Ishikawa (cell line): ENCODE measurements around the gene KCNN3.

Experiments
- CREB1 ChIP-seq: IDR thresholded peaks from 2 replicates; pipeline ENCODE4 v1.6.1; 2012; ENCODE audit warnings: low read depth
- EGR1 ChIP-seq: IDR thresholded peaks from 2 replicates; pipeline ENCODE4 v1.6.1; 2012

DNA sequence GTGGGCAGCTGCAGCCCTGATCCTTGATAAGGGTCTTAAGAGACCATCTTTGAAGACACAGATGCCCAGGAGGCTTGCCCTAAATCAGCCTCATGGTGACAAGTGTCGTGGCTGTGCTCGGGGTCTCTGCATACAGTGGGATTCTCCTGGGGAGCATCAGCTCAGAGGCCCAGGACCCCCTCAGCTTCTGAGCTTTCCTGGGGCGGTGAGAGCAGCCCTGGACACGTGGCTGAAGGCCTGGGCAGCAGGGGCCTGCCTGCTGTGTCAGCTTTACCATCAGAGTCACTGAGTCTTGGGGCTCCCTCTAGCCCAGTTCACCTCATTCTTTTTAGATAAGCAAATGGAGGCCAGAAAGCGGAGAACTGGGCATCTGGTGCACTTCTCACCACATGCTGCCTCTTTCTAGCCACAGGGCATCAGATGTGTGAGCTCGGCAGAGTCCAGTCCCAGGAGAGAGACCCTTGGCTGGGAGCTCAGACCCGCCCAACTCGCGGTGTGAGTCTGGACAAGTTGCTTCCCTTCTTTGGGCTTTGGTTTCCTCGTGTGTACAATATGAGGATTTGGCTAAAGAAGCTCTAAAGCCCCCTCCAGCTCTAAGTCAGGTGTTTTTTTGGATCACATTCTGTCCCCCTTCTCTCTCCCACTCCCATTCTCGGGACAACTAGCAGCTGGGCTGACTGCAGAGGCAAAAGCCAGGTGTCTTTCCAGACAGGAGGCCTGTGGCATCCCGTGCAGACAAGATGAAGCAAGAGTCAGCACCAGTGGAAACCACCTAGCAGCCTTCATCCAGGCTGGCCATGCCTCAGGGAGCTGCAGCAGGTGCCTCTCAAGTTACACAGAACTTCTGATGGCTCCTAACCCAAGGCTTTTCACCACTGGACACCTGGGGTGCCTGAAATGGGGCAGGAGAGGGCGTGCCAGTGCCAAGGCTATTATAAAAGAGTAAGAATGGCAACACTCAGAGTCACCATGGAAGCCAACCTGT is 119.1 kb downstream of the KCNN3 start:
- TF ChIP-seq EGR1 (no peak), CREB1 (no peak)
